A549 (cell line): ENCODE results near the gene PRKAG2. TPM values are rescaled to one million over a fixed set of nuclear protein-coding genes. Genes with fewer than 3 reads are reported as not detected.
A peak's percentile ranks its signal among the peaks of the same experiment; 100 is the strongest.

Experiments used
- ATAC-seq, 2 experiments: fragments of 200-7000 bp in 1 of 2; fragments of >200 bp in 1 of 2; cut with Nextera tagmentation in 1 of 2; cut with Tn5 transposase in 1 of 2; 3 replicates each; pipeline versions ENCODE4 v1.8.0 to v1.9.1; 2018 to 2020; ENCODE audit warnings: mild to moderate bottlenecking in 1 of 2, moderate library complexity in 1 of 2
- CTCF ChIA-PET: fragments of 300-600 bp; sonication (Branson Sonifier 250); formaldehyde crosslinking; extraction: SDS; loops from one replicate; lab custom pipeline; 2021; ENCODE audit warnings: antibody characterized with exemption, inconsistent platforms; lab: Yijun Ruan, JAX
- POLR2A ChIA-PET: fragments of 350-600 bp; formaldehyde crosslinking; extraction: SDS; loops from one replicate; lab custom pipeline; 2021; ENCODE audit warnings: antibody characterized with exemption, inconsistent platforms; lab: Yijun Ruan, JAX
- DNase-seq, 2 experiments: peaks; one replicate each; pipeline versions ENCODE4 v3.0.0 to v3.0.0-alpha.2; 2011 to 2016; ENCODE audit warnings: low read depth in 1 of 2, low spot score in 1 of 2
- FAIRE-seq: peaks from 2 replicates; lab custom pipeline; 2011; peaks lifted over from hg19 to GRCh38; lab: Jason Lieb, UNC
- H3K27ac ChIP-seq, 2 experiments: fragments of >200 bp; sonication (Bioruptor Twin); formaldehyde crosslinking; 3 replicates each; pipeline ENCODE4 v1.5.1; 2016 to 2017
- H3K4me1 ChIP-seq: fragments of >200 bp; sonication (Bioruptor Twin); formaldehyde crosslinking; 3 replicates; pipeline ENCODE4 v1.6.1; 2016
- H3K4me2 ChIP-seq: fragments of >200 bp; sonication (Bioruptor Twin); formaldehyde crosslinking; 3 replicates; pipeline ENCODE4 v1.6.1; 2016
- H3K4me3 ChIP-seq: fragments of >200 bp; sonication (Bioruptor Twin); formaldehyde crosslinking; 3 replicates; pipeline ENCODE4 v1.5.1; 2016
- H3K9me3 ChIP-seq: fragments of >200 bp; sonication (Bioruptor Twin); formaldehyde crosslinking; 3 replicates; pipeline ENCODE4 v1.6.1; 2016
- BHLHE40 ChIP-seq: IDR thresholded peaks from 2 replicates; pipeline ENCODE4 v1.6.1; 2012; ENCODE audit warnings: low read depth, low read length, inconsistent platforms
- CBX8 ChIP-seq: fragments of 200-600 bp; sonication (generic); IDR thresholded peaks from 2 replicates; pipeline ENCODE4 v1.6.1; 2016
- CHD2 ChIP-seq: fragments of 150-350 bp; IDR thresholded peaks from 2 replicates; pipeline ENCODE4 v1.6.1; 2014; ENCODE audit warnings: low read length; ENCODE audit not compliant: partially characterized antibody
- EHF ChIP-seq: fragments of 250-450 bp; sonication (Bioruptor Pico); IDR thresholded peaks from 2 replicates; pipeline ENCODE4 v1.5.0; 2020; ENCODE audit warnings: mild to moderate bottlenecking
- EHMT2 ChIP-seq: fragments of 200-600 bp; sonication (generic); IDR thresholded peaks from 2 replicates; pipeline ENCODE4 v1.6.1; 2016; ENCODE audit warnings: antibody characterized with exemption, low read depth, mild to moderate bottlenecking, moderate library complexity
- ESRRA ChIP-seq: fragments of 150-350 bp; IDR thresholded peaks from 2 replicates; pipeline ENCODE4 v1.6.1; 2014; ENCODE audit warnings: mild to moderate bottlenecking, low read length, borderline replicate concordance
- FOSB ChIP-seq: fragments of 250-450 bp; sonication (Bioruptor Pico); IDR thresholded peaks from 2 replicates; pipeline ENCODE4 v1.5.0; 2020; ENCODE audit warnings: mild to moderate bottlenecking, moderate library complexity
- GATA3 ChIP-seq: IDR thresholded peaks from 2 replicates; pipeline ENCODE4 v1.6.1; 2012; ENCODE audit warnings: borderline replicate concordance
- HDAC2 ChIP-seq: fragments of 200-600 bp; sonication (generic); IDR thresholded peaks from 2 replicates; pipeline ENCODE4 v1.6.1; 2016
- HES2 ChIP-seq: fragments of >200 bp; sonication (Bioruptor Twin); formaldehyde crosslinking; IDR thresholded peaks from 2 replicates; pipeline ENCODE4 v1.6.1; 2016
- HEYL ChIP-seq: fragments of 250-450 bp; sonication (Bioruptor Pico); IDR thresholded peaks from 2 replicates; pipeline ENCODE4 v1.8.0; 2021; ENCODE audit warnings: mild to moderate bottlenecking, moderate library complexity
- HMGXB4 ChIP-seq: fragments of 250-450 bp; sonication (Bioruptor Pico); IDR thresholded peaks from 2 replicates; pipeline ENCODE4 v1.5.0; 2021; ENCODE audit warnings: mild to moderate bottlenecking, moderate library complexity, borderline replicate concordance
- HOXA7 ChIP-seq: fragments of 250-450 bp; sonication (Bioruptor Pico); IDR thresholded peaks from 2 replicates; pipeline ENCODE4 v1.5.0; 2020; ENCODE audit warnings: mild to moderate bottlenecking, moderate library complexity
- HOXB5 ChIP-seq: fragments of 250-450 bp; sonication (Bioruptor Pico); IDR thresholded peaks from 2 replicates; pipeline ENCODE4 v1.5.0; 2020; ENCODE audit warnings: mild to moderate bottlenecking, moderate library complexity
- JUN ChIP-seq, 2 experiments: fragments of >200 bp; sonication (Bioruptor Twin); formaldehyde crosslinking; IDR thresholded peaks; 2 replicates in 1 of 2; 3 replicates in 1 of 2; pipeline ENCODE4 v1.6.1; 2016 to 2017
- KDM1A ChIP-seq: fragments of 200-600 bp; sonication (generic); IDR thresholded peaks from 2 replicates; pipeline ENCODE4 v1.6.1; 2016; ENCODE audit warnings: low read depth, mild to moderate bottlenecking
- KDM5A ChIP-seq: fragments of 200-600 bp; sonication (generic); IDR thresholded peaks from 2 replicates; pipeline ENCODE4 v1.6.1; 2016; ENCODE audit warnings: antibody characterized with exemption, mild to moderate bottlenecking
- MAFK ChIP-seq: fragments of 450-650 bp; IDR thresholded peaks from 2 replicates; pipeline ENCODE4 v1.6.1; 2014; ENCODE audit not compliant: partially characterized antibody
- MAX ChIP-seq: IDR thresholded peaks from 2 replicates; pipeline ENCODE4 v1.6.1; 2012
- MAZ ChIP-seq: fragments of 150-350 bp; IDR thresholded peaks from 2 replicates; pipeline ENCODE4 v1.6.1; 2014; ENCODE audit warnings: antibody characterized with exemption, low read depth, low read length, borderline replicate concordance
- MYC ChIP-seq: IDR thresholded peaks from 2 replicates; pipeline ENCODE4 v1.6.1; 2012; ENCODE audit warnings: mild to moderate bottlenecking, inconsistent platforms, low read length, improper control_type of control experiment, borderline replicate concordance
- NR3C1 ChIP-seq: fragments of >200 bp; sonication (Bioruptor Twin); formaldehyde crosslinking; IDR thresholded peaks from 3 replicates; pipeline ENCODE4 v1.6.1; 2017
- POLR2A ChIP-seq: IDR thresholded peaks from 2 replicates; pipeline ENCODE4 v1.6.1; 2012; ENCODE audit warnings: mild to moderate bottlenecking, low read length
- RARB ChIP-seq: fragments of 250-450 bp; sonication (Bioruptor Pico); IDR thresholded peaks from 2 replicates; pipeline ENCODE4 v1.8.0; 2021; ENCODE audit warnings: mild to moderate bottlenecking, moderate library complexity
- RCOR1 ChIP-seq: fragments of 150-350 bp; IDR thresholded peaks from 2 replicates; pipeline ENCODE4 v1.6.1; 2014; ENCODE audit warnings: antibody characterized with exemption, low read length, low read depth
- RNF2 ChIP-seq: fragments of 200-600 bp; sonication (generic); IDR thresholded peaks from 2 replicates; pipeline ENCODE4 v1.6.1; 2016; ENCODE audit warnings: low read depth, mild to moderate bottlenecking, antibody characterized with exemption, moderate library complexity, borderline replicate concordance
- SREBF2 ChIP-seq: fragments of 450-650 bp; IDR thresholded peaks from 2 replicates; pipeline ENCODE4 v1.6.1; 2014; ENCODE audit warnings: mild to moderate bottlenecking, moderate library complexity
- TFCP2L1 ChIP-seq: fragments of 250-450 bp; sonication (Bioruptor Pico); IDR thresholded peaks from 2 replicates; pipeline ENCODE4 v1.5.0; 2021; ENCODE audit warnings: mild to moderate bottlenecking
- TP53 ChIP-seq: fragments of 250-450 bp; sonication (Bioruptor Pico); IDR thresholded peaks from 2 replicates; pipeline ENCODE4 v1.5.0; 2021; ENCODE audit warnings: mild to moderate bottlenecking, moderate library complexity
- ZC3H11A ChIP-seq: fragments of 450-650 bp; IDR thresholded peaks from 2 replicates; pipeline ENCODE4 v1.6.1; 2014; ENCODE audit warnings: antibody characterized with exemption, mild to moderate bottlenecking
- ZFP36 ChIP-seq: fragments of 450-650 bp; IDR thresholded peaks from 2 replicates; pipeline ENCODE4 v1.6.1; 2014; ENCODE audit warnings: borderline replicate concordance; ENCODE audit not compliant: partially characterized antibody
- ZNF302 ChIP-seq: fragments of 250-450 bp; sonication (Bioruptor Pico); IDR thresholded peaks from 2 replicates; pipeline ENCODE4 v1.9.0; 2021; ENCODE audit warnings: inconsistent platforms, mild to moderate bottlenecking, moderate library complexity
- WGBS: methylation state at CpG from one replicate; pipeline ENCODE4 v1.1.6; 2017; ENCODE audit errors: missing lambda C conversion rate; 5-methylcytosine and 5-hydroxymethylcytosine counted together
- polyA plus RNA-seq, 4 experiments: library from polyadenylated mRNA; depleted of rRNA in 3 of 4; stranded (reverse); fragments of >200 nt; fragmentation: RNase III in 1 of 4; extraction: RNeasy Plus Mini Kit Qiagen cat#74134 plus additional on column Dnase treatment in 1 of 4; gene quantifications; 2 replicates in 3 of 4; 3 replicates in 1 of 4; pipeline ENCODE4 v1.2.3, GENCODE V29; 2011 to 2017
- TF ChIP-seq, protein P1 (sequence below): IDR thresholded peaks from 2 replicates; pipeline ENCODE4 v1.6.1; 2012; ENCODE audit warnings: low read depth, borderline replicate concordance

The PRKAG2 gene
- polyA plus RNA-seq, 2 of the 4 experiments (the other 2 are of a cell fraction) = 26.5 to 31.7 TPM

- no peak for TF ChIP-seq NR3C1
- TF ChIP-seq, protein P1, sequence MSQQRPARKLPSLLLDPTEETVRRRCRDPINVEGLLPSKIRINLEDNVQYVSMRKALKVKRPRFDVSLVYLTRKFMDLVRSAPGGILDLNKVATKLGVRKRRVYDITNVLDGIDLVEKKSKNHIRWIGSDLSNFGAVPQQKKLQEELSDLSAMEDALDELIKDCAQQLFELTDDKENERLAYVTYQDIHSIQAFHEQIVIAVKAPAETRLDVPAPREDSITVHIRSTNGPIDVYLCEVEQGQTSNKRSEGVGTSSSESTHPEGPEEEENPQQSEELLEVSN = no peak
- no peak for TF ChIP-seq EHF (CRISPR knock-in tag)
- no peak for TF ChIP-seq FOSB (CRISPR knock-in tag)
- TF ChIP-seq ZNF302 (CRISPR knock-in tag) = no peak
- no peak for TF ChIP-seq RCOR1
- no peak for TF ChIP-seq HOXA7 (CRISPR knock-in tag)
- TF ChIP-seq HMGXB4 (CRISPR knock-in tag) = no peak
- Histone ChIP-seq H3K4me2 (peak overlapping the region; percentile 66), H3K4me1 (peaks cover 67% of the 10 kb centered on the region), H3K4me3 (no peak overlapping the region), H3K9me3 (no peaks in the 10 kb centered on the region), H3K27ac (peak overlapping the region; percentile 83 to 89)
- FAIRE-seq (no peak), DNase-seq (no peak), ATAC-seq (no peak)
- ChIA-PET CTCF (interaction anchor here (2.4 to 6.3 kb wide), 2 partner anchors 60 to 71 kb away, joined by 13 to 66 read pairs; no protein-coding TSS in a partner anchor), POLR2A (no interaction called here)
- 84% methylated on average over 10 of the region's 10 CpGs for WGBS
Observed at GRCh38 chr7:151699928-151700319, 177.0 kb downstream of the PRKAG2 start.

DNA sequence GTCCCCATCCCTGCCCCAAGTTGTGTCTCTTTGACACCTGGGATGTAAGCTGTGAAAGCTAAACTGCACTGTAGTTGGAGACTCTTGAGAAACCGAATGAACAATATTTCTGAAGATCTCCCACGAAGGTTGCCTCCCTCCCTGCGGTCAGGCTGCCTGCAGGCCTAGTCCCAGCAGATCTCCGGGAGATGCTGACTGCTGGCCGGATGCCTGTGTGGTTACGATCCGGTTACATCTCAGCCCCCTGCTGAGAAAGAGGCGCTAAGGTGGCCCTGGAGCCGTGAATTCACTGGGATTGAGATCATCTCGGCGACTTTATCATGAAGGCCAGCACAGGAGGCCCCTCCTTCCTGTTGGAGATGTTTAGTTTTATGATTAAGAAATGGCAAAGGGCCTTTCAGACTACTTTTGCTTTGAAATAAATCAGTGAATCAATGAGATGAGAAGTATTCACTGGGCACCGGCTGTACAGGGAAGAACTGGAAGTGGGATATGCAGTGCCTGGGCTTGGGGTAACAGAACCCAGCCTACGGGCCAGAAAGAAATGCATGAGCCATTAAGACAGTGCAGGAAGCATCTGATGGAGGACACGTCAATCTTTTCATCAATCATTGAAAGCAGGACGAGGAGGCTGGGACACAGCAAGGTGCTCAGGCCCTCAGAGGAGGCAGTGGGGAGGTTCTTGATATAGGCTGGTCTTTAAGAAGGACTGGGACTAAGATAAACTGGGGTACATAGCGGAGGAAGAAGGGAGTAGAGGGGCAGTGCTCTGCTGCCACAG lies 177.6 kb downstream of the PRKAG2 start:
- ATAC-seq (peak; percentile 57), DNase-seq (peak; percentile 65 to 72), FAIRE-seq (peak; percentile 73)
- H3K4me1 ChIP-seq = peaks cover 66% of the 10 kb centered on the region
- WGBS = 34% methylated on average over 16 of the region's 16 CpGs
- POLR2A ChIA-PET = no interaction called here
- peak overlapping the region; percentile 66 for H3K4me2 ChIP-seq
- H3K9me3 ChIP-seq = no peaks in the 10 kb centered on the region
- H3K4me3 ChIP-seq = no peak overlapping the region
- CTCF ChIA-PET = interaction anchor here (3.8 to 6.3 kb wide), 3 partner anchors 16 to 70 kb away, joined by 25 to 66 read pairs (median 27); no protein-coding TSS in a partner anchor
- peak overlapping the region; percentile 83 to 89 for H3K27ac ChIP-seq
- TF ChIP-seq MAFK (no peak), CHD2 (no peak), HES2 (0 out of 2 replicates have a peak, but pooled peaks have one; percentile 26), RARB (CRISPR knock-in tag) (no peak), ESRRA (no peak), NR3C1 (no peak), CBX8 (no peak), KDM5A (no peak), GATA3 (peak; percentile 41; the same call in 1 of the 2 replicates), BHLHE40 (no peak), POLR2A (no peak), TFCP2L1 (no peak), ZC3H11A (no peak), ZNF302 (CRISPR knock-in tag) (no peak), SREBF2 (no peak), MAZ (no peak), MYC (no peak), MAX (no peak), HMGXB4 (CRISPR knock-in tag) (no peak), EHMT2 (no peak), JUN (IDR thresholded peaks at IDR 0.05) (peak; percentile 55 to 74; a peak in 3 of 5 replicates), TP53 (no peak), HEYL (CRISPR knock-in tag) (no peak), KDM1A (no peak), HOXB5 (CRISPR knock-in tag) (no peak), ZFP36 (no peak), EHF (CRISPR knock-in tag) (no peak), RNF2 (no peak), HDAC2 (no peak)
